Heart right ventricle (tissue), 16 donors: ENCODE measurements around the gene RAD51B. TPM values are rescaled to one million over a fixed set of nuclear protein-coding genes. Genes with fewer than 3 reads are reported as not detected.

ENCODE experiments used
- ATAC-seq, 8 donors: fragments of 200-7000 bp; cut with Tn5 transposase; one replicate each; pipeline ENCODE4 v1.9.1; 2020; ENCODE audit warnings: mild to moderate bottlenecking in 8 of 8, moderate library complexity in 8 of 8, moderate number of reproducible peaks in 1 of 8
- DNase-seq, 2 donors: peaks; one replicate each; pipeline ENCODE4 v3.0.0-alpha.2; 2020
- H3K27ac ChIP-seq, 10 donors: fragments of 200-600 bp; sonication (generic) in 2 of 10; one replicate each; pipeline versions ENCODE4 v1.5.0 to v1.8.0; 2020 to 2022; ENCODE audit warnings: mild to moderate bottlenecking in 3 of 10
- H3K27me3 ChIP-seq, 7 donors: fragments of 200-600 bp; one replicate each; pipeline ENCODE4 v1.8.0; 2021 to 2022; ENCODE audit warnings: mild to moderate bottlenecking in 2 of 7
- H3K36me3 ChIP-seq, 9 donors: fragments of 200-600 bp; sonication (generic) in 1 of 9; one replicate each; pipeline versions ENCODE4 v1.5.0 to v1.8.0; 2020 to 2022; ENCODE audit warnings: mild to moderate bottlenecking in 2 of 9
- H3K4me1 ChIP-seq, 9 donors: fragments of 200-600 bp; sonication (generic) in 1 of 9; one replicate each; pipeline versions ENCODE4 v1.5.0 to v1.8.0; 2020 to 2022; ENCODE audit warnings: mild to moderate bottlenecking in 4 of 9
- H3K4me3 ChIP-seq, 10 donors: fragments of 200-600 bp; sonication (generic) in 2 of 10; one replicate each; pipeline versions ENCODE4 v1.5.0 to v1.8.0; 2020 to 2022; ENCODE audit warnings: mild to moderate bottlenecking in 7 of 10, moderate library complexity in 2 of 10
- H3K9me3 ChIP-seq, 11 donors: fragments of 200-600 bp in 10 of 11; sonication (generic) in 2 of 11; one replicate each; pipeline versions ENCODE4 v1.5.0 to v1.8.0; 2013 to 2022; ENCODE audit warnings: mild to moderate bottlenecking in 2 of 11, control low read depth in 1 of 11, moderate library complexity in 1 of 11
- WGBS, 2 donors: extraction: QIAGEN DNeasy Blood & Tissue Kit; methylation state at CpG; one replicate each; pipeline ENCODE4 v1.1.7; 2013; ENCODE audit warnings: inconsistent platforms in 1 of 2; 5-methylcytosine and 5-hydroxymethylcytosine counted together
- intact Hi-C, 10 donors: fragments of 100-400 bp; cut with DNase I; formaldehyde crosslinking; loops; one replicate each; pipeline versions ENCODE4 v1.11.1 to v1.14.2; 2022
- polyA plus RNA-seq, 2 donors: library from polyadenylated mRNA; stranded (reverse); fragments of 200-250 nt; gene quantifications; one replicate each; pipeline ENCODE4 v1.2.3, GENCODE V29; 2013
- total RNA-seq, 10 donors: library from RNA; stranded (reverse); fragmentation: NEBNext Ultra II Directional in 3 of 10; extraction: Animal tissue kit (Norgen Biotek cat#: 25700) in 3 of 10; gene quantifications; one replicate each; pipeline versions ENCODE4 v1.2.1 to v1.2.4, GENCODE V29; 2021 to 2023
- TF ChIP-seq, protein P1 (sequence below), 9 donors: fragments of 200-600 bp; sonication (generic) in 2 of 9; IDR thresholded peaks; one replicate each; pipeline versions ENCODE4 v1.5.0 to v1.8.0; 2021 to 2022; ENCODE audit warnings: antibody characterized with exemption in 9 of 9, mild to moderate bottlenecking in 5 of 9, moderate library complexity in 1 of 9
- donor health status: Arrhythmogenic right ventricular cardiomyopathy.
- donor health status: ischemic (EF 13 %, LVEDD 7.1; RV severe dilation, severe dysfunction).
- donor health status: healthy with polysubstance abuse.
- donor health status: DM: no; HTN: yes; CAD: no.
- donor health status: DM: no; HTN: no; CAD: no.
- donor health status: ischemic (EF 25% LVEDD 6.9; RV normal size, moderate dysfunction).
- donor health status: ischemic (EF 25% LVEDD 5.7; RV mildly dilated, moderate dysfunction).
- donor health status: healthy.
- donor health status: DM: yes; HTN: yes; CAD: no.
- donor health status: Ischemic cardiomyopathy.
- donor health status: ischemic (EF 35%, LVEDD 5.7; RV mildly dilated, moderate dysfunction).
- donor health status: nonischemic (EF 11% LVEDD 7.7; RV severe dilation, severe dysfunction).
- donor health status: DM: yes; HTN: yes; CAD: no.
- donor health status: PGD.
- donor health status: ischemic (EF 29% LVEDD 5.4; RV normal size, mild dysfunction).
- donor health status: nonischemic (EF 23%, LVEDD 6.1; RV moderate dilation, normal function).

The RAD51B gene
- total and polyA plus RNA-seq, 12 donors = 0.88 to 8.6 (median 3.5) TPM

GRCh38 chr14:68501171-68501570 is 681.6 kb downstream of the RAD51B start:
- Histone ChIP-seq H3K36me3 (no peaks in the 10 kb centered on the region), H3K4me1 (peaks cover 6 to 25% (median 13%) of the 10 kb centered on the region in 9 donors), H3K27me3 (no peaks in the 10 kb centered on the region), H3K9me3 (no peaks in the 10 kb centered on the region), H3K4me3 (no peak overlapping the region), H3K27ac (peak overlapping the region in 1 of 10 donors; percentile 30)
- TF ChIP-seq, protein P1, sequence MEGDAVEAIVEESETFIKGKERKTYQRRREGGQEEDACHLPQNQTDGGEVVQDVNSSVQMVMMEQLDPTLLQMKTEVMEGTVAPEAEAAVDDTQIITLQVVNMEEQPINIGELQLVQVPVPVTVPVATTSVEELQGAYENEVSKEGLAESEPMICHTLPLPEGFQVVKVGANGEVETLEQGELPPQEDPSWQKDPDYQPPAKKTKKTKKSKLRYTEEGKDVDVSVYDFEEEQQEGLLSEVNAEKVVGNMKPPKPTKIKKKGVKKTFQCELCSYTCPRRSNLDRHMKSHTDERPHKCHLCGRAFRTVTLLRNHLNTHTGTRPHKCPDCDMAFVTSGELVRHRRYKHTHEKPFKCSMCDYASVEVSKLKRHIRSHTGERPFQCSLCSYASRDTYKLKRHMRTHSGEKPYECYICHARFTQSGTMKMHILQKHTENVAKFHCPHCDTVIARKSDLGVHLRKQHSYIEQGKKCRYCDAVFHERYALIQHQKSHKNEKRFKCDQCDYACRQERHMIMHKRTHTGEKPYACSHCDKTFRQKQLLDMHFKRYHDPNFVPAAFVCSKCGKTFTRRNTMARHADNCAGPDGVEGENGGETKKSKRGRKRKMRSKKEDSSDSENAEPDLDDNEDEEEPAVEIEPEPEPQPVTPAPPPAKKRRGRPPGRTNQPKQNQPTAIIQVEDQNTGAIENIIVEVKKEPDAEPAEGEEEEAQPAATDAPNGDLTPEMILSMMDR (IDR thresholded peaks at IDR 0.05) = no peak
- 72 to 74% methylated on average over 3 of the region's 3 CpGs for WGBS, 2 donors
- intact Hi-C loops = no loop called here
- ATAC-seq = peak in 4 of 8 donors; percentile 4 to 41 (median 21)
- DNase-seq = no peak

DNA sequence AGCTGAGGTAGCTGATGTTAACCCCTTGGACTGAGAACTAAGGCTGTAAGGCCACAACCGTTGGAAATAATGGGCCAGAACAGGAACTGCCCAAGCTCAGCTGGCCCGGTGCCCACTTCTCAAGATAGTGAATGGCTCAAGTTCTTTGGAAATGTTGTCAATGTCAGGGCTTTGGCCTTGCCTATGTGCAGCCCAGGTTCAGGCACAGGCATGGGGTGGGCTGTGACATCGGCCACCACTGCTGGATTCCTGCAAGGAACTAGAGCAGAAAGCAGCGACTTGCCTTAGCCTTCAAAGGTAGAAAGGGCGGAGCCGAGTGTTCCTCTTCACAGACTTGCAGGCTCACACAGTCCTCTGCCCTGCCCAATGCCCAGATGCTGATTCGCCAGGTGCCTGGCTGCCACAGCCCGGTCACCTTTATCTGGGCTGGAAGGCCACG is 682.1 kb downstream of the RAD51B start:
- DNase-seq (peak; percentile 41 to 53), ATAC-seq (peak in 6 of 8 donors; percentile 12 to 36 (median 24))
- Histone ChIP-seq H3K4me1 (peaks cover 9 to 28% (median 17%) of the 10 kb centered on the region in 9 donors), H3K27me3 (no peaks in the 10 kb centered on the region), H3K4me3 (no peak overlapping the region), H3K27ac (no peak overlapping the region), H3K9me3 (no peaks in the 10 kb centered on the region), H3K36me3 (no peaks in the 10 kb centered on the region)
- intact Hi-C loops = no loop called here
- TF ChIP-seq, protein P1 (IDR thresholded peaks at IDR 0.05) = no peak
- 85 to 88% methylated on average over 9 of the region's 9 CpGs for WGBS, 2 donors

- no peak for ATAC-seq
These were observed 682.7 kb downstream of the RAD51B start for GRCh38 chr14:68502230-68502629.

GRCh38 chr14:68503186-68503825 is 683.7 kb downstream of the RAD51B start:
- no peaks in the 10 kb centered on the region for H3K36me3 ChIP-seq
- intact Hi-C loops = no loop called here
- H3K4me1 ChIP-seq = peaks cover 9 to 31% (median 17%) of the 10 kb centered on the region in 9 donors
- DNase-seq (no peak), ATAC-seq (no peak)
- H3K27me3 ChIP-seq = no peaks in the 10 kb centered on the region
- H3K27ac ChIP-seq = no peak overlapping the region
- H3K9me3 ChIP-seq = no peaks in the 10 kb centered on the region
- TF ChIP-seq, protein P1 (IDR thresholded peaks at IDR 0.05) = no peak
- H3K4me3 ChIP-seq = no peak overlapping the region
- 97% methylated on average over 7 of the region's 7 CpGs for WGBS, 2 donors

More at GRCh38 chr14:68502230-68502629, 682.7 kb downstream of the RAD51B start:
- Histone ChIP-seq H3K36me3 (no peaks in the 10 kb centered on the region), H3K9me3 (no peaks in the 10 kb centered on the region), H3K27me3 (no peaks in the 10 kb centered on the region), H3K4me1 (peaks cover 9 to 31% (median 17%) of the 10 kb centered on the region in 9 donors), H3K27ac (no peak overlapping the region), H3K4me3 (no peak overlapping the region)
- intact Hi-C loops = no loop called here
- 82 to 89% methylated on average over 8 of the region's 8 CpGs for WGBS, 2 donors
- DNase-seq = no peak
- TF ChIP-seq, protein P1 (IDR thresholded peaks at IDR 0.05) = no peak
